ENCODE measurements around the gene RNF32. TPM values are rescaled to one million over a fixed set of nuclear protein-coding genes. Genes with fewer than 3 reads are reported as not detected.

The RNF32 gene
- total and polyA plus RNA-seq, 4 donors, result 0.59 to 1.3 (median 0.72) TPM

- no peak for DNase-seq (ENCODE audit: low spot score)
- Histone ChIP-seq H3K9ac (ENCODE audit: low read depth in 1 of 2, low read length in 2 of 2) (no peak overlapping the region), H3K36me3 (ENCODE audit: control insufficient read depth in 4 of 4, insufficient read depth in 3 of 4, low read depth in 1 of 4, low read length in 3 of 4) (no peaks in the 10 kb centered on the region), H3K4me3 (ENCODE audit: low read depth in 1 of 3, low read length in 3 of 3) (no peak overlapping the region), H3K9me3 (ENCODE audit: control insufficient read depth in 4 of 4, low read length in 3 of 4) (no peaks in the 10 kb centered on the region), H3K27me3 (ENCODE audit: control insufficient read depth in 4 of 4, insufficient read depth in 4 of 4, low read length in 3 of 4) (no peaks in the 10 kb centered on the region), H3K27ac (ENCODE audit: low read depth in 1 of 2, low read length in 2 of 2) (no peak overlapping the region), H3K4me1 (ENCODE audit: control insufficient read depth in 4 of 4, insufficient read depth in 4 of 4, low read length in 3 of 4) (peaks cover 0 to 3% (median 0%) of the 10 kb centered on the region in 4 donors)
- 92% methylated on average over 5 of the region's 5 CpGs for WGBS
- no peak for TF ChIP-seq EGR1 (IDR thresholded peaks at IDR 0.05; ENCODE audit: low read depth in 2 of 2)
- TF ChIP-seq CTCF (IDR thresholded peaks at IDR 0.05; ENCODE audit: low read depth, low read length, missing input control), result no peak
- TF ChIP-seq RXRA (IDR thresholded peaks at IDR 0.05), result no peak
- no peak for TF ChIP-seq ATF3 (IDR thresholded peaks at IDR 0.05)
Observed at GRCh38 chr7:156661637-156662036, 21.1 kb downstream of the RNF32 start.

- Histone ChIP-seq H3K36me3 (ENCODE audit: control insufficient read depth in 4 of 4, insufficient read depth in 3 of 4, low read depth in 1 of 4, low read length in 3 of 4) (no peaks in the 10 kb centered on the region), H3K4me1 (ENCODE audit: control insufficient read depth in 4 of 4, insufficient read depth in 4 of 4, low read length in 3 of 4) (peaks cover 0 to 3% (median 0%) of the 10 kb centered on the region in 4 donors), H3K9ac (ENCODE audit: low read depth in 1 of 2, low read length in 2 of 2) (no peak overlapping the region), H3K27ac (ENCODE audit: low read depth in 1 of 2, low read length in 2 of 2) (no peak overlapping the region), H3K9me3 (ENCODE audit: control insufficient read depth in 4 of 4, low read length in 3 of 4) (no peaks in the 10 kb centered on the region), H3K27me3 (ENCODE audit: control insufficient read depth in 4 of 4, insufficient read depth in 4 of 4, low read length in 3 of 4) (no peaks in the 10 kb centered on the region), H3K4me3 (ENCODE audit: low read depth in 1 of 3, low read length in 3 of 3) (no peak overlapping the region)
- whole genome bisulfite sequencing, result 73% methylated on average over 4 of the region's 4 CpGs
- DNase-seq (ENCODE audit: low spot score), result no peak
- TF ChIP-seq RAD21 (IDR thresholded peaks at IDR 0.05), result no peak
- TF ChIP-seq FOXA1 (IDR thresholded peaks at IDR 0.05), result no peak
- TF ChIP-seq ZBTB33 (IDR thresholded peaks at IDR 0.05), result no peak
- no peak for TF ChIP-seq GABPA (IDR thresholded peaks at IDR 0.05 in 1 of 2, conservative IDR thresholded peaks at IDR 0.05 in 1 of 2)
- TF ChIP-seq ATF3 (IDR thresholded peaks at IDR 0.05), result no peak
- TF ChIP-seq HNF4G (IDR thresholded peaks at IDR 0.05), result no peak
- no peak for TF ChIP-seq MAX (IDR thresholded peaks at IDR 0.05)
- TF ChIP-seq FOXA2 (IDR thresholded peaks at IDR 0.05), result no peak
- TF ChIP-seq TAF1 (conservative IDR thresholded peaks at IDR 0.05), result no peak
- TF ChIP-seq HNF4A (conservative IDR thresholded peaks at IDR 0.05), result no peak
- no peak for TF ChIP-seq CTCF (IDR thresholded peaks at IDR 0.05; ENCODE audit: low read depth, low read length, missing input control)
- TF ChIP-seq EGR1 (IDR thresholded peaks at IDR 0.05; ENCODE audit: low read depth in 2 of 2), result no peak
- TF ChIP-seq JUND (IDR thresholded peaks at IDR 0.05), result no peak
- TF ChIP-seq YY1 (IDR thresholded peaks at IDR 0.05), result no peak
- no peak for TF ChIP-seq RXRA (IDR thresholded peaks at IDR 0.05)
- no peak for TF ChIP-seq NR2F2 (IDR thresholded peaks at IDR 0.05)
- no peak for TF ChIP-seq REST (IDR thresholded peaks at IDR 0.05)
Observed at GRCh38 chr7:156662277-156662676, 21.7 kb downstream of the RNF32 start.
